Astrocyte of the cerebellum (primary cell): Measurements from ENCODE around the gene TENT4A.

Experiments used
- DNase-seq: peaks from one replicate; pipeline ENCODE4 v3.0.0-alpha.2; 2011; ENCODE audit warnings: low read depth
- H3K4me3 ChIP-seq: 2 replicates; pipeline ENCODE4 v1.5.1; 2011; ENCODE audit warnings: mild to moderate bottlenecking, low read depth, low read length, moderate library complexity
- in situ Hi-C: cut with HindIII; loops from 2 replicates; pipeline ENCODE4 v1.10.0; 2017; ENCODE audit warnings: low sequenced_read_pairs
- TF ChIP-seq, protein P1 (sequence below): IDR thresholded peaks from 2 replicates; pipeline ENCODE4 v1.5.1; 2012; ENCODE audit warnings: low read length, low read depth, moderate library complexity, mild to moderate bottlenecking; ENCODE audit errors: missing control alignments

Gene TENT4A

DNA sequence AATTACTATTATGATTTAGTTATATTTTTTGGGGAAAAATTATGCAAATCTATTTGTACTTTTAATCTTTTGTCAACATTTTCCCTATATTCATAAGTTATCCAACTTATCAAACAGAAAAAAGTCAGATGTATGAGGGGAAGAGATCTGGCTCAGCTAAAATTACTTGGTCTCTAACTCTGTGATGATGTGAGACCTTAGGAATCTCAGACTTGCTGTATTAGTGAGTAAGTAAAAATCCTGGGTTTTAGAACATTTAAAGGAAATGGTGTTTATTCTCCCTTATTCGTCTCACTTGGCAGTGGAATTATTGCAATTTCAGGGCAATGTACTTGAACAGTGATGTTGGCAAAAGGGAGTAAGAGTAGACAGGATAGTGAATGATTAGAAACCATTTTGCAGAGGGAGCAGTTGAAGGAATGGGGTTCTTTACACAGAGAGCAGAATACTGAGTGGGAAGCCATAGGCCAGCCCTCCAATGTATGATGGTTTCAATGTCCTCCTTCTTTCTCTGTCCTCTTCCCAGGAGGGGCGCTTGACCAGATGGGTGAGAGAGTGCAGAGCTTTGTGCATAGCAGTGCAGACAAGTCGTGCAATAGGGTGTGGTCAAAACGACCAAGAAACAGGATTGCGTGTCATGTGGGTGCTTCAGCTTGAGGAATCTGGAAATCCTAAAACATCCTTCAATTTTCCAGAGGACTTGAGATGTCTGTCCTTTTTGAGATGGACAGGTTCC is 91.7 kb downstream of the TENT4A start:
- H3K4me3 ChIP-seq: no peak overlapping the region
- no peak for DNase-seq
- in situ Hi-C loops: no loop called here
- TF ChIP-seq, protein P1, sequence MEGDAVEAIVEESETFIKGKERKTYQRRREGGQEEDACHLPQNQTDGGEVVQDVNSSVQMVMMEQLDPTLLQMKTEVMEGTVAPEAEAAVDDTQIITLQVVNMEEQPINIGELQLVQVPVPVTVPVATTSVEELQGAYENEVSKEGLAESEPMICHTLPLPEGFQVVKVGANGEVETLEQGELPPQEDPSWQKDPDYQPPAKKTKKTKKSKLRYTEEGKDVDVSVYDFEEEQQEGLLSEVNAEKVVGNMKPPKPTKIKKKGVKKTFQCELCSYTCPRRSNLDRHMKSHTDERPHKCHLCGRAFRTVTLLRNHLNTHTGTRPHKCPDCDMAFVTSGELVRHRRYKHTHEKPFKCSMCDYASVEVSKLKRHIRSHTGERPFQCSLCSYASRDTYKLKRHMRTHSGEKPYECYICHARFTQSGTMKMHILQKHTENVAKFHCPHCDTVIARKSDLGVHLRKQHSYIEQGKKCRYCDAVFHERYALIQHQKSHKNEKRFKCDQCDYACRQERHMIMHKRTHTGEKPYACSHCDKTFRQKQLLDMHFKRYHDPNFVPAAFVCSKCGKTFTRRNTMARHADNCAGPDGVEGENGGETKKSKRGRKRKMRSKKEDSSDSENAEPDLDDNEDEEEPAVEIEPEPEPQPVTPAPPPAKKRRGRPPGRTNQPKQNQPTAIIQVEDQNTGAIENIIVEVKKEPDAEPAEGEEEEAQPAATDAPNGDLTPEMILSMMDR: no peak

DNA sequence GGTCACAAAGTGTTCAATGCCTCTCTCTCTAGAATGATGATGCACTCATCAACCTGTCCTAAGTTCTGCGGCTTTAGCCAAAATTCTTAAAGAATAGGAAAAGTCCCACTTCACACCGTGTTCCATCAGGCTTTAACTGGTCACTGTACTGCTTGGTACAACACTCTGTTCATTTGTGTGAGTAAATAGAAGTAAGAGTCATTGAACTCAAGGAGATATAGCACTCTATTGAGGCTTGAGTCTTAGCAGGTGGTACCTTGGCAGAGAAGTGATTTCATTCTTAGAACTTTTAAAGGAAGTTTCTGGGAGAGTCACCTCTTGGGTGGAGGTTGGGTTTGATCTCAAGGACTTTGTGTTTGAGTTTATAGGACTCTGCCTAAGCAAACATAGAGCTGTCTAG is 92.6 kb downstream of the TENT4A start:
- in situ Hi-C loops: no loop called here
- H3K4me3 ChIP-seq: no peak overlapping the region
- DNase-seq: no peak
- TF ChIP-seq, protein P1: no peak
